ENCODE data around the gene TRIM29. TPM values are rescaled to one million over a fixed set of nuclear protein-coding genes. Genes with fewer than 3 reads are reported as not detected.

The TRIM29 gene
- total RNA-seq, 1 experiment from 2014 or later: not detected

DNA sequence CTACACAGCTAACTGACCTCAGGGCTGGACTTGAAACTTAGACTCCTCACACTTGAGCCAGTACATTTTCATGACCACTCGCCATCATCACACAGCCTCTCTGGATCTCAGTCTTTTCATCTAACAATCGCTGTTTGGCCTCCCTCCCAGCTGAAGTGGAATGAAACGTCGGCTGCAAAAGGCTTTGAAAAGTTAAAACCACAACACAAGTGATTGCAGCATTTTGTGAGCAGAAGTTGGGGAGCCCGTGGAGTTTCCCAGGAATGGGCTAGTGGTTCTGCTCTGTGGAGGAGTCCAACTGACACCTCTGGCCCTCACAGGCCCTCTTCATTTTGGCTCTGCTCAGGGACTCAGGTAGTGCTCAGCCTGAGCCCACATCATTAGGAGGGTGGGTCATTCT lies 35.9 kb upstream of the TRIM29 start:
- H4K20me1 ChIP-seq (ENCODE audit: insufficient read depth, low read depth, low read length): no peaks in the 10 kb centered on the region
- no peaks in the 10 kb centered on the region for H3K9me2 ChIP-seq (replicated peaks; ENCODE audit: insufficient read depth, low read length)
- H3K27ac ChIP-seq (ENCODE audit: low read length): no peak overlapping the region
- H3K4me3 ChIP-seq (ENCODE audit: low read length): no peak overlapping the region
- no peaks in the 10 kb centered on the region for H3K27me3 ChIP-seq (ENCODE audit: low read length)
- no peak overlapping the region for H2AFZ ChIP-seq (ENCODE audit: low read length)
- no peaks in the 10 kb centered on the region for H3K36me3 ChIP-seq (ENCODE audit: insufficient read depth, low read length)
- H3K9ac ChIP-seq (ENCODE audit: low read length): no peak overlapping the region
- H3K4me1 ChIP-seq (ENCODE audit: low read length): no peaks in the 10 kb centered on the region
- H3K79me2 ChIP-seq (ENCODE audit: low read length): no peaks in the 10 kb centered on the region
- no peak overlapping the region for H3K4me2 ChIP-seq (ENCODE audit: low read depth, low read length, poor library complexity, severe bottlenecking)
- no peaks in the 10 kb centered on the region for H3K9me3 ChIP-seq (ENCODE audit: low read length)
- no peak for DNase-seq

DNA sequence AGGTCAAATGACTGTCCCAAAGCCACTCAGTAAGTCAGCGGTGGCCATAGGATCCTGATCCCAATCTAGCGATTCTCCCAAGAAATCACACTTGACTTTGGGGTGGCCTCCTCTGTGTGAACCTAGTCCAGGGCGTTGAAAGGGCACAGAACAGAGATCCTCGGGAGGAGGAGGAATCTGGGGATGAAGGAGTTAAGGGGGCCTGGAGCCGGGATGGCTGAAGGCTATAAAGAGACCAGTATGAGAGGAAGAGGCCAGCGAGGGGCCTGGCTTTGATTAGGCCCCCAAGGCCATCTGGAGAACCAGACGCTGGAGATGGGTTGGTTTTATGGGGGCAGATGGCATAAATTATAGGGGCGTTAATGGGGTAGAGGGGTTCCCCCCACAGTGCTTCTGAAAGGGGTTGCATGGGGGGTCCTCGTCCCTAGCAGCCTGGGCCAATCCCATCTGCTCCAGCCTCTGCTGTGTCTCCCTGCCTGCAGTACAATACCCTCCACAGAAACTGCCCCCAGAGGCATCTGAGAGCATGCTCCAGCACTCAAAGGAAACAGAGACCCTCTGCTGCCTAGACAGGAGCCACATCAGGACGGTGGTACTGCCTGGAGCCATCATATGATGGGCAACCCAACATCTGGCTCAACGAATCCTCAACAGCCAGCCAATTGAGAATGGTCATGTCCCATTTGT lies 35.2 kb upstream of the TRIM29 start:
- no peak overlapping the region for H3K27ac ChIP-seq (ENCODE audit: low read length)
- H4K20me1 ChIP-seq (ENCODE audit: insufficient read depth, low read depth, low read length): no peaks in the 10 kb centered on the region
- H3K9ac ChIP-seq (ENCODE audit: low read length): no peak overlapping the region
- no peaks in the 10 kb centered on the region for H3K9me3 ChIP-seq (ENCODE audit: low read length)
- H3K4me1 ChIP-seq (ENCODE audit: low read length): no peaks in the 10 kb centered on the region
- no peak overlapping the region for H3K4me2 ChIP-seq (ENCODE audit: low read depth, low read length, poor library complexity, severe bottlenecking)
- H3K79me2 ChIP-seq (ENCODE audit: low read length): no peaks in the 10 kb centered on the region
- H3K27me3 ChIP-seq (ENCODE audit: low read length): no peaks in the 10 kb centered on the region
- no peaks in the 10 kb centered on the region for H3K36me3 ChIP-seq (ENCODE audit: insufficient read depth, low read length)
- H3K9me2 ChIP-seq (replicated peaks; ENCODE audit: insufficient read depth, low read length): no peaks in the 10 kb centered on the region
- DNase-seq: no peak
- H3K4me3 ChIP-seq (ENCODE audit: low read length): no peak overlapping the region
- H2AFZ ChIP-seq (ENCODE audit: low read length): no peak overlapping the region

DNA sequence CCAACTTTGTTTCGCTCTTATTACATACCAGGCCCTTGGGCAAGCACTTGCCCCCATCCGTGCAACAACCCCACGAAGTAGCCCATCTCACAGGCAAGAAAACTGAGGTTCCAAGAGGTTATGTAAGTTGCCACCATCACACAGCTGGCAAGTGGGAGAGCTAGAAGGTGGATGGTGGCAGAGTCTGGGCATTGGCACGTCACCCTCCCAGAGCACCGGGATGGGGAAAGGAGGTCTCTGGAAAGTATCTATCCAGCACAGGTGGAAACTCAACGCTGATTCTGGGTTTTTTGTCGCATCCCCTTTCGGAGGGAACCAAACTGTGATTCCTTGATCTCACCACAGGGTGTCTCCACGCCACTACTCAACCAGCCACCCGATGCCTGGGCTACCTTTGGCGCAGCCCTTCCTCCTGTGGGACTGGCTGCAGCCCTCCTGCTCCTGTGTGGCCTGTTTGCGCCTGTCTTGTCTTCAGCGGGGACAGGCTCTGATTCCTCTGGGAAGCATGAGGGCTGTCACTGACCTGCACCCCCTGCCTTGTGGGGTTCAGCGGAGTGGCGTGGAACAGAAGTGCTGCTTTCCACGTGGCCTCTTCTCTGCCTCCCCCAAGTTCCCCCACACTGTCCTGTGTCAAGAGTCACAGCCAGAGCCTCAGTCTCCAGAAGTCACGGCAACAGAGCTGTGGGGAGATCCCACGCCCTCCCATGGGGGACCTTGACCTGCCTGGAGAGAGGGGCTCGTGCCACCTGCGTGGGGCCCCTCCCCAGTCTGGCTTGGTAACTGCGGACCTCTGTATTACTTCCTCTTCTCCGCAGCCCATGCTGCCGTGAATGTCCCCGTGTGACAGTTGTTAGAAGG lies 34.4 kb upstream of the TRIM29 start:
- Histone ChIP-seq H3K27me3 (ENCODE audit: low read length) (no peaks in the 10 kb centered on the region), H4K20me1 (ENCODE audit: insufficient read depth, low read depth, low read length) (no peaks in the 10 kb centered on the region), H3K79me2 (ENCODE audit: low read length) (no peaks in the 10 kb centered on the region), H3K4me2 (ENCODE audit: low read depth, low read length, poor library complexity, severe bottlenecking) (no peak overlapping the region), H2AFZ (ENCODE audit: low read length) (no peak overlapping the region), H3K27ac (ENCODE audit: low read length) (no peak overlapping the region), H3K4me3 (ENCODE audit: low read length) (no peak overlapping the region), H3K9me3 (ENCODE audit: low read length) (no peaks in the 10 kb centered on the region), H3K9ac (ENCODE audit: low read length) (no peak overlapping the region), H3K36me3 (ENCODE audit: insufficient read depth, low read length) (no peaks in the 10 kb centered on the region), H3K9me2 (replicated peaks; ENCODE audit: insufficient read depth, low read length) (no peaks in the 10 kb centered on the region), H3K4me1 (ENCODE audit: low read length) (no peaks in the 10 kb centered on the region)
- peak; percentile 75 for DNase-seq

DNA sequence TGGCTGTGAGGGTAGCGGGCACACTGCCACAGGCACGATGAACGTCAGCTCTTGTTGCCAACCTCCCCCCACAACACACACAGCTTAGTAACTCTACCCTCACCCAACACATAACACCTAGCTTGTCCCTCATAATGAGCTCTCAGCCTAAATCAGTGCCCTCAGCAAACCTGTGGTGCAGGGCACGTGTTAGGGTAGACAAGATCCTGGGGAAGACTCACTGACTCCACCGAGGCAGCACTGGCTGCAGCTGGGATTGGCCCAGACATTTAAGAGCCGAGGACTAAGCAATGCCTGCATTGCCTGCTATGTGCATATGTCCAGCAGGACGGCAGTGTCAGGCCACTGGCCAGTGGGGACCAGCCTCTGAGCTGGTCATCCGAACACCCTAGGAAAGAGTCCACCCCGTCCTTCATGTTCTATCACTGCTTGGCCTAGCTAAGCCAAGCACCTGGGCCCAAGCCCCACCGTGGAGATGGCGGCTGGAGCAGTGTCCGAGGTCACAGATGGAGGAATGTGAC lies 32.9 kb upstream of the TRIM29 start:
- no peaks in the 10 kb centered on the region for H3K4me1 ChIP-seq (ENCODE audit: low read length)
- H3K9me3 ChIP-seq (ENCODE audit: low read length): no peaks in the 10 kb centered on the region
- H2AFZ ChIP-seq (ENCODE audit: low read length): no peak overlapping the region
- no peaks in the 10 kb centered on the region for H4K20me1 ChIP-seq (ENCODE audit: insufficient read depth, low read depth, low read length)
- no peak overlapping the region for H3K4me2 ChIP-seq (ENCODE audit: low read depth, low read length, poor library complexity, severe bottlenecking)
- no peak for DNase-seq
- H3K27ac ChIP-seq (ENCODE audit: low read length): no peak overlapping the region
- H3K36me3 ChIP-seq (ENCODE audit: insufficient read depth, low read length): no peaks in the 10 kb centered on the region
- no peak overlapping the region for H3K9ac ChIP-seq (ENCODE audit: low read length)
- no peak overlapping the region for H3K4me3 ChIP-seq (ENCODE audit: low read length)
- H3K79me2 ChIP-seq (ENCODE audit: low read length): no peaks in the 10 kb centered on the region
- no peaks in the 10 kb centered on the region for H3K9me2 ChIP-seq (replicated peaks; ENCODE audit: insufficient read depth, low read length)
- H3K27me3 ChIP-seq (ENCODE audit: low read length): no peaks in the 10 kb centered on the region

DNA sequence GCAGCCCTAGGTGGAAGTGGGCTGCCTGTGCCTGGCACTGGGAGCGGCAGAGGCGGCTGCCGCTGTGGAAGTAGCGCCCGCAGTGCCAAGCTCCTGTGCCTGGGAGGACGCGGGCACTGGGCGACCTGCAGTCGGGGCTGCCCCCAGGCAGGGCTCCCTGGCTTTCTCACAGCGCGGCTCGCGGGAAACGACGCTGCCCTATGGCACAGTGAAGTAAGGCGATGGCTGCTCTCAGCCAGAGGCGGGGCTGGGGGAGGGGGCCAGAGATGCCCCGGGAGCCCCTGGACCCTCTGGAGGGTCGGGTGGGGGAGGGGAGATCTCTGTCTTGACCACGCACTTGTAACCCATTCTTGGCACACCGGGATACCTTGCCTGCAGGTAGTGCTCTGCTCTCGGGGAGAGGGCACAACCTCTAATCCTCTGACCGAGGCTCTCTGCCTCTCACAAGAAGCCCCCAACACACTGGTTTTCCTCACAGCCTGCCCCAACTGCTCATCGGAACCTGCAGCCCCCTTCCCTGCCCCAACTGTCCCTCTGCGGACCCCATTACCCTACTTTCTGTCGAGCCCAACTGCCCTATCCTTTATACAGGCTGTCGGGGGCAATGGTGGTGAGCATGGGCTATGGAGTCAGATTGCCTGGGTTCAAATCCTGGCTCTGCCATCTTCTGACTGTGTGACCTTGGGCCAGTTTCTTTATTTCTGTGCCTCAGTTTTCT lies 32.2 kb upstream of the TRIM29 start:
- no peak overlapping the region for H3K9ac ChIP-seq (ENCODE audit: low read length)
- no peaks in the 10 kb centered on the region for H3K9me3 ChIP-seq (ENCODE audit: low read length)
- no peak overlapping the region for H3K4me2 ChIP-seq (ENCODE audit: low read depth, low read length, poor library complexity, severe bottlenecking)
- no peaks in the 10 kb centered on the region for H3K9me2 ChIP-seq (replicated peaks; ENCODE audit: insufficient read depth, low read length)
- no peak for DNase-seq
- no peaks in the 10 kb centered on the region for H3K27me3 ChIP-seq (ENCODE audit: low read length)
- no peaks in the 10 kb centered on the region for H3K79me2 ChIP-seq (ENCODE audit: low read length)
- H3K4me3 ChIP-seq (ENCODE audit: low read length): no peak overlapping the region
- H2AFZ ChIP-seq (ENCODE audit: low read length): no peak overlapping the region
- no peak overlapping the region for H3K27ac ChIP-seq (ENCODE audit: low read length)
- no peaks in the 10 kb centered on the region for H4K20me1 ChIP-seq (ENCODE audit: insufficient read depth, low read depth, low read length)
- H3K36me3 ChIP-seq (ENCODE audit: insufficient read depth, low read length): no peaks in the 10 kb centered on the region
- H3K4me1 ChIP-seq (ENCODE audit: low read length): no peaks in the 10 kb centered on the region

DNA sequence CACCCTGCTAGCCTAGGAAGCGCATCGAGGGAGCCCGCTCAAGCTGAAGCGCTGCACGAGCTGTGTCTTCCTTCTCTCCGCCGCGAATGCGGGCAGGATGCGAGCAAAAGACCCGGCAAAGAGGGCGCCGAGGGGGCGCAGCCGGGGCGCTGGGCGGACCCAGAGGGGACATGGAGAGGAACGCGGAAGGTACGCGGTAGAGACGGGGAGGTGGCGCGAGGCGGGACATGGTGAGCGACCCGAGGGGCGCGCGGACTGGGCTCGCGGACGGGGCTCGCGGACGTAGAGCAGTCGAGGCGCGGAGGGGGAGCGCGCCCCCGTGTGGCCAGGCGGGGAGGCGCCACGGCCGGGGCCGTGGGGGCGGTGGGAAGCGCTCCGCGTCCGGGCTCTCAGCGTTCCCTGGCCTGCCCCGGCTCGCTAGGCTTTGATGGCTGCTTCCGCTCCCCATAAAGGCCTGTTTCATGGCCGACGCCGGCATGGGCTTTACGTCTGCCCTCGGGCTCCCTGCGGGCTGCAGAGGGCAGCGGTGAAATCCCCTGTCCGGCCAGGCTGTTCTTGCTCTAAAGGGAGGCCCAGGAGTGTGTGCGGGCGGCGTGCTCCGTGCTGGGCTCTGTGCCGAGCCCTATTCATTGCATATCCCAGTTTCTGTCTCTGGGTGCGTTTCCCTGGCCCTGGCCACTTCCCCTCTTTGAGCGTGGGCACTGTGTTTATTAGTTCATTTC lies 31.2 kb upstream of the TRIM29 start:
- H3K4me3 ChIP-seq (ENCODE audit: low read length): no peak overlapping the region
- H4K20me1 ChIP-seq (ENCODE audit: insufficient read depth, low read depth, low read length): no peaks in the 10 kb centered on the region
- H3K27me3 ChIP-seq (ENCODE audit: low read length): no peaks in the 10 kb centered on the region
- no peaks in the 10 kb centered on the region for H3K4me1 ChIP-seq (ENCODE audit: low read length)
- no peak overlapping the region for H3K4me2 ChIP-seq (ENCODE audit: low read depth, low read length, poor library complexity, severe bottlenecking)
- H3K36me3 ChIP-seq (ENCODE audit: insufficient read depth, low read length): no peaks in the 10 kb centered on the region
- no peak overlapping the region for H3K27ac ChIP-seq (ENCODE audit: low read length)
- no peak for DNase-seq
- H3K9me2 ChIP-seq (replicated peaks; ENCODE audit: insufficient read depth, low read length): no peaks in the 10 kb centered on the region
- H3K79me2 ChIP-seq (ENCODE audit: low read length): no peaks in the 10 kb centered on the region
- H3K9me3 ChIP-seq (ENCODE audit: low read length): no peaks in the 10 kb centered on the region
- no peak overlapping the region for H2AFZ ChIP-seq (ENCODE audit: low read length)
- H3K9ac ChIP-seq (ENCODE audit: low read length): no peak overlapping the region

DNA sequence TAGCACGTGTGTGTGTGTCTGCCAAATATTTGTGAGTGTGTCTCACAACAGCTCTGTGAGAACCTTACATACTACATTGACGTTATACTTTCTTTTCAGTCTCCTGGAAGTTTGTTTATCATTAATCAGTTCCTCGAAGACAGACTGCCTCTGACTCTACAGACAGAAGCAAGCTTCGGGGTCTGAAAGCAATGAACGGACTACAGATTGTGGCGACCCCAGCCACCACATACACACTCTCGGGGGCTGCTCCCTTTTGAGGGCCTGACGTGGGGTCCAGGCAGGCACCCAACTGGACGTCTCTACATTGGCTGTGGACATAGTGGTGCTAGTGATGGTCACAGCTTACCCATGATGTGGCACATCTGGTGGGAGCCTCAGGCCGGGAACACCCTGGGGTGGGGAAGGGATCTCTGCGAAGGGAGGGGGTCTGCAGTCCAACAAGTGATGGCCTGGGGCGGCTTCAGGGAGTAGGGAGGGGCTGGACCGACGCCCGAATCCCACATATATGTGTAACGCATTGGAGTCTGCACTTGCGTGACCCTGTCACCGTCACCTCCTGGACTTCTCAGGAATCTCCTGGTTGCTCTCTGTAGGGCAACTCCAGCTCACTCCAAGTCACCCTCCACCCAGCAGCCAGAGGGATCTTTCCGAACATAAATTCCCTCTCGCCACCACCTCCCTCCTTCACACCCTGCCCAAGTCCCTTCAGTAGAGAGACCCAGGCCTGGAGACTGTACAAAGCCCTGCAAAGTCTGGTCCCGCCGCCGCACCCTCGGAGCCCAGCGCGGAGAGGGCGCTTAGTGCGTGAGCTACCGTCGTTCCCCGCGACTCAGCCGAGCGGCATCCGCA lies 30.4 kb upstream of the TRIM29 start:
- Histone ChIP-seq H3K4me1 (ENCODE audit: low read length) (no peaks in the 10 kb centered on the region), H3K9me2 (replicated peaks; ENCODE audit: insufficient read depth, low read length) (no peaks in the 10 kb centered on the region), H3K27me3 (ENCODE audit: low read length) (no peaks in the 10 kb centered on the region), H3K79me2 (ENCODE audit: low read length) (no peaks in the 10 kb centered on the region), H3K9me3 (ENCODE audit: low read length) (no peaks in the 10 kb centered on the region), H2AFZ (ENCODE audit: low read length) (no peak overlapping the region), H4K20me1 (ENCODE audit: insufficient read depth, low read depth, low read length) (no peaks in the 10 kb centered on the region), H3K27ac (ENCODE audit: low read length) (no peak overlapping the region), H3K4me2 (ENCODE audit: low read depth, low read length, poor library complexity, severe bottlenecking) (no peak overlapping the region), H3K4me3 (ENCODE audit: low read length) (no peak overlapping the region), H3K9ac (ENCODE audit: low read length) (no peak overlapping the region), H3K36me3 (ENCODE audit: insufficient read depth, low read length) (no peaks in the 10 kb centered on the region)
- no peak for DNase-seq

Measured in Karpas-422 (cell line).